ENCODE measurements around the gene CXCR6.

GRCh38 chr3:45895686-45896468 lies 47.4 kb upstream of the CXCR6 start:
- TF ChIP-seq FOXM1 (IDR thresholded peaks at IDR 0.05; ENCODE audit: borderline replicate concordance) (no peak), FOXA1 (IDR thresholded peaks at IDR 0.05) (no peak), SUZ12 (IDR thresholded peaks at IDR 0.05) (no peak), BHLHE40 (IDR thresholded peaks at IDR 0.05; ENCODE audit: borderline replicate concordance) (no peak), CTBP1 (IDR thresholded peaks at IDR 0.05; ENCODE audit: borderline replicate concordance) (no peak), SP1 (IDR thresholded peaks at IDR 0.05) (no peak), LEF1 (IDR thresholded peaks at IDR 0.05; ENCODE audit: borderline replicate concordance) (no peak)

Measured in HEK293T (cell line).